Measurements from ENCODE around the gene NHLRC4. TPM values are rescaled to one million over a fixed set of nuclear protein-coding genes. Genes with fewer than 3 reads are reported as not detected.

Gene NHLRC4
- total and polyA plus RNA-seq, 3 experiments from 2014 or later = 0.55 to 1.6 (median 0.59) TPM

DNA sequence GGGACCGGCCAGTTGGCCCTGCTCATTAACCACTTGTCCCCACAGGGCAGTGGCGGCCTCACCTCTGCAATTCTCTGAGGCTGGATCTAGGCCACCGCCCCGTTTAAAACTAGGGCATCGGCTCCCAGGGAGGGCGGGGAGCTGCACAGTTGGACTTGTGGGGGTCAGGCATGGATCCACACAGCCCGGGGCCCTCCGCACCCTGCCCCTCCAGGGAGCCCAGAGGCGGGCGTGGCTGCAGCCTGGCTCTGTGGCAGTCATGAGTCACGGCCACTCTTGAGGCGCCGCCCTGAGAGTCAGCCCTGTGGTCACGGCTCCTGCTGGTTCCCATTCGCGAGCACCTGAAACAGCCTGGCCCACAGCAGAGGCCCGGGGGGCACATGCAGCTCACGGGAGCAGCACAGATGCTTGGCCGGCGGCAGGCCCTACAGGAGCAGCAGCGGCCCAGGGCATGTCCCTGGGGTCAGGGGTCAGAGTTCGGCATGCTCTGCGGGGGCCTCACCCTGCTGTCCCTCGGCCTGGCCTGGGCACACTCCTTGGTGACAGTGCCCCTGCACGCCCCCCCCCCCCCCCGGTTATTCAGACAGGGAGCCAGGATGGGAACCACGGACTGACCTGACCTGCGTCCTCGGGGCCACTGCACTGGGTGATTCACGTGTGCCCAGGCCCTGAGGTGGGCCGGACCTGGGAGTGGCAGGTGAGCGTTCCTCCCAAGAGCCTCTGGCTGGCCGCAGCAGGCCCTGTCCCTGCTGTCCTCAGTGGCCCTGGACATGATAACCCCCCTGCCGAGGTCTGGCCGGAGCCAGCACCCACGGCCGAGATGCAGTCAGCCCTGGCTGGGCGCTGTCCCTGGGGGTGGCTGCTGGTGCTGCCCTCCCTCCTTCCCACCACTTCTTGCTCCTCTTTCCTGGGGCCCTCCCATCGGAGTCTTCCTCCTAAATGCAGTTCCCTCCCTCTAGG lies 31.1 kb upstream of the NHLRC4 start:
- Histone ChIP-seq H3K27ac (ENCODE audit: low read depth, low read length) (no peak overlapping the region), H3K36me3 (ENCODE audit: insufficient read depth, low read length) (no peaks in the 10 kb centered on the region), H3K27me3 (ENCODE audit: insufficient read depth, low read length, poor library complexity, severe bottlenecking) (no peaks in the 10 kb centered on the region), H3K9me3 (ENCODE audit: low read length) (no peaks in the 10 kb centered on the region), H3K4me3 (ENCODE audit: low read length) (no peak overlapping the region), H3K4me1 (ENCODE audit: insufficient read depth, low read length) (no peaks in the 10 kb centered on the region)
- Mint-ChIP-seq H3K4me3 (no peak overlapping the region), H3K9me3 (no peaks in the 10 kb centered on the region), H3K27ac (no peak overlapping the region), H3K4me1 (peaks cover 0 to 10% (median 3%) of the 10 kb centered on the region in 3 donors), H3K36me3 (peaks cover 0 to 26% (median 0%) of the 10 kb centered on the region in 3 donors), H3K27me3 (no peaks in the 10 kb centered on the region)
- DNase-seq = no peak
- POLR2A ChIA-PET = no interaction called here
- CTCF ChIA-PET = no interaction called here

DNA sequence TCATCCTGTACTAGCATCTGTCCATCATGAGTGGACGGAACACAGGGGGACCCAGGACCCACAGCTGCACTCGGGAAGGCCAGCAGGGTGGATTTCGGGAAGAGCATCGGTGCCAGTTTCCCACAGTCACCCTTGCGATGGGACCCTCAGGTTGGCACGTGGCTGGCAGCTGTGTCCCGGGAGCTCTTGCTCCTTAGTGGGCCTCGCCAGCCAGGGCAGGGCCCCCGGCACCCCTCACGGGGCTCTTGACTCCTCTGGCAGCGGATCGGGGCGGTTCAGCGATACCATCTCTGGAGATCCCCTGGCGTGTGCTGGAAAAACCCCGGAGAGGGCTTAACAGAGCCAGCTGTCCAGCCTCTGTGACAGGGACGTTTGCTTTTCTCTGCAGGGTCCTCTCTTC lies 30.1 kb upstream of the NHLRC4 start:
- POLR2A ChIA-PET = no interaction called here
- H3K27ac Mint-ChIP-seq = no peak overlapping the region
- CTCF ChIA-PET = no interaction called here

GRCh38 chr16:537415-538335 lies 29.1 kb upstream of the NHLRC4 start:
- peak overlapping the region in 1 of 8 donors; percentile 74 for H3K27ac Mint-ChIP-seq
- H3K27me3 ChIP-seq (ENCODE audit: insufficient read depth, low read length, poor library complexity, severe bottlenecking) = no peaks in the 10 kb centered on the region
- H3K27ac ChIP-seq (ENCODE audit: low read depth, low read length) = no peak overlapping the region
- CTCF ChIA-PET = no interaction called here
- no peak overlapping the region for H3K4me3 ChIP-seq (ENCODE audit: low read length)
- no peak overlapping the region for H3K4me3 Mint-ChIP-seq
- no peaks in the 10 kb centered on the region for H3K9me3 ChIP-seq (ENCODE audit: low read length)
- peaks cover 0 to 13% (median 4%) of the 10 kb centered on the region in 3 donors for H3K4me1 Mint-ChIP-seq
- no peaks in the 10 kb centered on the region for H3K9me3 Mint-ChIP-seq
- no peaks in the 10 kb centered on the region for H3K36me3 ChIP-seq (ENCODE audit: insufficient read depth, low read length)
- no peaks in the 10 kb centered on the region for H3K27me3 Mint-ChIP-seq
- H3K4me1 ChIP-seq (ENCODE audit: insufficient read depth, low read length) = no peaks in the 10 kb centered on the region
- no peak for DNase-seq
- POLR2A ChIA-PET = no interaction called here
- H3K36me3 Mint-ChIP-seq = peaks cover 0 to 31% (median 0%) of the 10 kb centered on the region in 3 donors

More for the DNA sequence above, 30.1 kb upstream of the NHLRC4 start:
- H3K4me3 ChIP-seq (ENCODE audit: low read length) = no peak overlapping the region
- no peak overlapping the region for H3K27ac ChIP-seq (ENCODE audit: low read depth, low read length)
- no peaks in the 10 kb centered on the region for H3K27me3 Mint-ChIP-seq
- H3K4me1 Mint-ChIP-seq = peaks cover 0 to 10% (median 2%) of the 10 kb centered on the region in 3 donors
- no peaks in the 10 kb centered on the region for H3K9me3 ChIP-seq (ENCODE audit: low read length)
- H3K27me3 ChIP-seq (ENCODE audit: insufficient read depth, low read length, poor library complexity, severe bottlenecking) = no peaks in the 10 kb centered on the region
- H3K9me3 Mint-ChIP-seq = no peaks in the 10 kb centered on the region
- no peak for DNase-seq
- H3K4me1 ChIP-seq (ENCODE audit: insufficient read depth, low read length) = no peaks in the 10 kb centered on the region
- H3K36me3 Mint-ChIP-seq = peaks cover 0 to 26% (median 0%) of the 10 kb centered on the region in 3 donors
- H3K4me3 Mint-ChIP-seq = no peak overlapping the region
- no peaks in the 10 kb centered on the region for H3K36me3 ChIP-seq (ENCODE audit: insufficient read depth, low read length)

DNA sequence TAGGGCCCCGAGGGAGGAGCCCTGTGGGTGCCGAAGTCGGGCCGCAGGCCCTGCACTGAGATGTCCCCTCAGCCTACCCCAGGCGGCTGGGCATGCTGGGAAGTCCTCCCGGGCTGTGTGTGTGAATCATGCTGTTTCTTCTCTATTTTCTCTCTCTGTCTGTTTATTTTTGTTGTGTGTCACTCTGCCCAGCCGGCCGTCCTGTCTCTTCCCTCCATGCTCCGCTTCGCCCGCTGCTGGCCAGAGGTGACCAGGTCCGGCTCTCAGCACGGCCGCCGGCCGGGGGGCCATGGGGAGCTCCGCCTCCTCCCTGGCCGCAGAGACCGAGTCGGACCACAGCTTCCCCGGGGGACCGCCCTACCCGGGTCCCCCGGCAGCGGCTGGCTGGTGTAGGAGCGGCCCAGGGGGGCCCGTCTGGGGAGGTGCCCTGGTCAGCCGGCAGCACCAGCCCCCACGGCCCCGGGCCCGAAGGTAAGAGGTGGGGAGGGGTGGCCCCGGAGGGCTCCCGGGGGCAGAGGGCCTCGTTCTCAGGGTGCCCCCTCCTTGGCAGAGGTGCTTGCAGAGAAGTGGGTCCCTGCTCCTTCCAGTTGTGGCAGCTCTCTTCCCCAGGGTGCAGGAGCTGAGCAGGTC lies 26.8 kb upstream of the NHLRC4 start:
- CTCF ChIA-PET = no interaction called here
- DNase-seq = no peak
- H3K4me1 Mint-ChIP-seq = peaks cover 0 to 6% (median 4%) of the 10 kb centered on the region in 3 donors
- peaks cover 0 to 28% (median 0%) of the 10 kb centered on the region in 3 donors for H3K36me3 Mint-ChIP-seq
- no peaks in the 10 kb centered on the region for H3K27me3 Mint-ChIP-seq
- no peak overlapping the region for H3K4me3 Mint-ChIP-seq
- no peaks in the 10 kb centered on the region for H3K9me3 Mint-ChIP-seq
- no peak overlapping the region for H3K27ac Mint-ChIP-seq
- Histone ChIP-seq H3K27me3 (ENCODE audit: insufficient read depth, low read length, poor library complexity, severe bottlenecking) (no peaks in the 10 kb centered on the region), H3K36me3 (ENCODE audit: insufficient read depth, low read length) (no peaks in the 10 kb centered on the region), H3K9me3 (ENCODE audit: low read length) (no peaks in the 10 kb centered on the region), H3K27ac (ENCODE audit: low read depth, low read length) (no peak overlapping the region), H3K4me3 (ENCODE audit: low read length) (no peak overlapping the region), H3K4me1 (ENCODE audit: insufficient read depth, low read length) (no peaks in the 10 kb centered on the region)
- POLR2A ChIA-PET = no interaction called here

DNA sequence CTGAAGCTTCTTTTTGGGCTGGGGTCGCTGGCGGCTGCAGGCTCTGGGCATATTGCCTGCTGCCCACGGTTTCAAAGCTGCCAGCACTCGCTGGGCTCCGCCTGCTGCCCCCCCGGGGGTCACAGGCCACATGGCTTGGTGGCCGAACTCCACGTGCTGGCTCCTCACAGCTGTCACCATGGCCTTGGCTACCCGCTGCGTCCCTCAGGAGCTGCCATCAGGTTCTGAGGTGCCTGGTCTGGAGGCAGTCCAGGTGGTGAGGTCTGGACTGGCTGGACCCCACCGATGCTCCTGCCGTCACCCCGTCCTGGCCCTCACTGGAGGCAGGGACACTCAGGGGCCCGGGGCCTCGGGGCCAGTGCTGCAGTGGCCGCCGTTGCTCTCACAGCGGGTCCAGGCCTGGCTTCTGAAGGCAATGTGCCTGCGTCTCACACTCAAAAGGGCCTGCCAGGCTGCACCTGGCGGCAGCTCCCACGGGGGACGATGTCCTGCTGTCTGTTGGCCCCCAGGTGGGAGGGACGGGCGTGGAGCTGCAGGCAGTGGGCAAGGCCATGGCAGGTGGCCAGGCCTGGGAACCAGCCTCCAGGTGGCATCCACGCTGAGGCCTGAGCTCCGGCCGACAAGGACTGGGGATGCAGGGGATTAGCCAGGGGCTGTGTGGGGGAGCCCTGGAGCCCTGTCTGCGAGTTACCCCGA lies 26.0 kb upstream of the NHLRC4 start:
- no peak for DNase-seq
- Mint-ChIP-seq H3K9me3 (no peaks in the 10 kb centered on the region), H3K27ac (no peak overlapping the region), H3K27me3 (no peaks in the 10 kb centered on the region), H3K36me3 (peaks cover 0 to 28% (median 0%) of the 10 kb centered on the region in 3 donors), H3K4me3 (no peak overlapping the region), H3K4me1 (peaks cover 0 to 6% (median 4%) of the 10 kb centered on the region in 3 donors)
- no peaks in the 10 kb centered on the region for H3K4me1 ChIP-seq (ENCODE audit: insufficient read depth, low read length)
- no peak overlapping the region for H3K4me3 ChIP-seq (ENCODE audit: low read length)
- H3K27ac ChIP-seq (ENCODE audit: low read depth, low read length) = no peak overlapping the region
- no peaks in the 10 kb centered on the region for H3K9me3 ChIP-seq (ENCODE audit: low read length)
- ChIA-PET CTCF (no interaction called here), POLR2A (no interaction called here)
- no peaks in the 10 kb centered on the region for H3K27me3 ChIP-seq (ENCODE audit: insufficient read depth, low read length, poor library complexity, severe bottlenecking)
- H3K36me3 ChIP-seq (ENCODE audit: insufficient read depth, low read length) = no peaks in the 10 kb centered on the region

GRCh38 chr16:543301-544164 lies 23.3 kb upstream of the NHLRC4 start:
- H3K4me1 ChIP-seq (ENCODE audit: insufficient read depth, low read length) = no peaks in the 10 kb centered on the region
- ChIA-PET CTCF (no interaction called here), POLR2A (no interaction called here)
- H3K27me3 Mint-ChIP-seq = no peaks in the 10 kb centered on the region
- H3K4me3 Mint-ChIP-seq = no peak overlapping the region
- H3K27ac ChIP-seq (ENCODE audit: low read depth, low read length) = no peak overlapping the region
- no peaks in the 10 kb centered on the region for H3K9me3 ChIP-seq (ENCODE audit: low read length)
- no peak for DNase-seq
- H3K4me1 Mint-ChIP-seq = peaks cover 0 to 6% (median 4%) of the 10 kb centered on the region in 3 donors
- no peak overlapping the region for H3K4me3 ChIP-seq (ENCODE audit: low read length)
- H3K36me3 Mint-ChIP-seq = peaks cover 0 to 15% (median 0%) of the 10 kb centered on the region in 3 donors
- no peaks in the 10 kb centered on the region for H3K9me3 Mint-ChIP-seq
- H3K36me3 ChIP-seq (ENCODE audit: insufficient read depth, low read length) = no peaks in the 10 kb centered on the region
- H3K27ac Mint-ChIP-seq = no peak overlapping the region
- no peaks in the 10 kb centered on the region for H3K27me3 ChIP-seq (ENCODE audit: insufficient read depth, low read length, poor library complexity, severe bottlenecking)

DNA sequence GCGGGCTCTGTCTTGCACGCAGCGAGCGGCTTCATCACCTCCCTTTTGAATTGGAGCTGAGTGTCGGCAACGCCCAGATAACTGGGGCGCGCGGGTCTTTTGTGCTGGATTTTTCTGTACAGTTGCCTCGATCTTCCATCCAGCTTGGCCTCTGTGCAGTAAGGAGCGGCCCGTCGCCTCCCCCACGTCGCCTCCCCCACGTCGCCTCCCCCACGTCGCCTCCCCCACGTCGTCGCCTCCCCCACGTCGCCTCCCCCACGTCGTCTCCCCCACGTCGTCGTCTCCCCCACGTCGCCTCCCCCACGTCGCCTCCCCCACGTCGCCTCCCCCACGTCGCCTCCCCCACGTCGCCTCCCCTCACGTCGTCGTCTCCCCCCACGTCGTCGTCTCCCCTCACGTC lies 22.3 kb upstream of the NHLRC4 start:
- H3K27ac Mint-ChIP-seq = no peak overlapping the region
- DNase-seq = no peak
- Histone ChIP-seq H3K36me3 (ENCODE audit: insufficient read depth, low read length) (no peaks in the 10 kb centered on the region), H3K27ac (ENCODE audit: low read depth, low read length) (no peak overlapping the region), H3K9me3 (ENCODE audit: low read length) (no peaks in the 10 kb centered on the region), H3K27me3 (ENCODE audit: insufficient read depth, low read length, poor library complexity, severe bottlenecking) (no peaks in the 10 kb centered on the region), H3K4me3 (ENCODE audit: low read length) (no peak overlapping the region), H3K4me1 (ENCODE audit: insufficient read depth, low read length) (no peaks in the 10 kb centered on the region)
- H3K4me1 Mint-ChIP-seq = peaks cover 0 to 3% (median 3%) of the 10 kb centered on the region in 3 donors
- H3K4me3 Mint-ChIP-seq = no peak overlapping the region
- no peaks in the 10 kb centered on the region for H3K9me3 Mint-ChIP-seq
- POLR2A ChIA-PET = no interaction called here
- H3K27me3 Mint-ChIP-seq = no peaks in the 10 kb centered on the region
- CTCF ChIA-PET = no interaction called here
- peaks cover 0 to 12% (median 0%) of the 10 kb centered on the region in 3 donors for H3K36me3 Mint-ChIP-seq
